Activated CD4-positive, alpha-beta memory T cell treated with anti-CD3 and anti-CD28 coated beads for 36 hours (primary cell): ENCODE data around the gene LSM2. TPM values are rescaled to one million over a fixed set of nuclear protein-coding genes. Genes with fewer than 3 reads are reported as not detected.
"Not testable (repeated sequence)": the region's sequence is repeated elsewhere in the genome, so short reads cannot be mapped to it uniquely, and the experiment has no call there.

Experiments used
- CTCF ChIA-PET: fragments of 350-600 bp; sonication (Branson Sonifier 250); formaldehyde crosslinking; loops from one replicate; lab custom pipeline; 2021; ENCODE audit warnings: antibody characterized with exemption, inconsistent platforms; lab: Charles Lee
- POLR2A ChIA-PET: fragments of 350-600 bp; sonication (Branson Sonifier 250); formaldehyde crosslinking; loops from one replicate; lab custom pipeline; 2021; ENCODE audit warnings: antibody characterized with exemption; lab: Charles Lee
- DNase-seq: peaks from one replicate; pipeline ENCODE4 v3.0.0-alpha.2; 2020
- H3K27ac Mint-ChIP-seq: one replicate; pipeline ENCODE4 v1.8.0; 2021; ENCODE audit warnings: mixed read lengths
- H3K27me3 Mint-ChIP-seq: one replicate; pipeline ENCODE4 v1.8.0; 2021; ENCODE audit warnings: mixed read lengths
- H3K36me3 Mint-ChIP-seq: one replicate; pipeline ENCODE4 v1.8.0; 2021; ENCODE audit warnings: mixed read lengths
- H3K4me1 Mint-ChIP-seq: one replicate; pipeline ENCODE4 v1.8.0; 2021; ENCODE audit warnings: low read depth, mixed read lengths
- H3K4me3 Mint-ChIP-seq: one replicate; pipeline ENCODE4 v1.8.0; 2021; ENCODE audit warnings: mild to moderate bottlenecking, mixed read lengths
- H3K9me3 Mint-ChIP-seq: one replicate; pipeline ENCODE4 v1.8.0; 2021; ENCODE audit warnings: mixed read lengths
- intact Hi-C: fragments of 100-400 bp; cut with micrococcal nuclease; formaldehyde crosslinking; loops from one replicate; pipeline ENCODE4 v1.15.1; 2023
- total RNA-seq, 2 experiments: library from RNA; stranded (reverse); gene quantifications; one replicate each; pipeline ENCODE4 v1.2.3, GENCODE V29; 2021

Gene LSM2
- total RNA-seq, 2 experiments from 2014 or later, result 142 to 143 TPM

- CTCF ChIA-PET, result interaction anchor here (0.7 to 2.8 kb wide), 17 partner anchors 10 to 67 kb away, joined by 3 to 30 read pairs (median 5); partner anchors contain the start of genes CLIC1, HSPA1A, HSPA1L and LSM2
- intact Hi-C loops, result loop anchor here (1.0 to 2.0 kb wide), 4 partner anchors 11 to 31 kb away; partner anchors contain the start of genes HSPA1B, LSM2 and VWA7
These were observed 11.0 kb downstream of the LSM2 start, which contains the start of gene VARS1 for GRCh38 chr6:31795616-31796298. VARS1 (minus strand) TSS chr6:31795752; CDS start chr6:31795217, 535 bp downstream.

GRCh38 chr6:31794866-31795615 lies 11.7 kb downstream of the LSM2 start:
- CTCF ChIA-PET, result interaction anchor here (0.7 to 2.8 kb wide), 13 partner anchors 9 to 68 kb away, joined by 3 to 30 read pairs (median 5); partner anchors contain the start of genes HSPA1A, HSPA1L, LSM2 and MSH5
- Mint-ChIP-seq H3K36me3 (peaks cover 22% of the 10 kb centered on the region), H3K9me3 (no peaks in the 10 kb centered on the region), H3K27me3 (no peaks in the 10 kb centered on the region), H3K4me3 (peak overlapping the region; percentile 98), H3K27ac (peak overlapping the region; percentile 91), H3K4me1 (peaks cover 42% of the 10 kb centered on the region)
- DNase-seq, result no peak
- intact Hi-C loops, result loop anchor here (2.0 kb wide), 2 partner anchors 18 to 32 kb away; partner anchors contain the start of genes HSPA1B and VWA7
- POLR2A ChIA-PET, result interaction anchor here (0.8 to 2.5 kb wide), 10 partner anchors 8 to 55 kb away, joined by 3 to 21 read pairs (median 4); partner anchors contain the start of genes HSPA1A, HSPA1B, HSPA1L and LSM2

More at GRCh38 chr6:31795616-31796298, 11.0 kb downstream of the LSM2 start, which contains the start of gene VARS1:
- H3K36me3 Mint-ChIP-seq, result peaks cover 19% of the 10 kb centered on the region
- no peaks in the 10 kb centered on the region for H3K9me3 Mint-ChIP-seq
- DNase-seq, result peak; percentile 91
- H3K27me3 Mint-ChIP-seq, result no peaks in the 10 kb centered on the region
- POLR2A ChIA-PET, result interaction anchor here (0.5 to 2.5 kb wide), 12 partner anchors 9 to 132 kb away, joined by 3 to 21 read pairs (median 4); partner anchors contain the start of genes HSPA1A, HSPA1B, HSPA1L and LSM2
- peak within 1 kb of the TSS; percentile 91 for H3K27ac Mint-ChIP-seq
- H3K4me1 Mint-ChIP-seq, result peaks cover 39% of the 10 kb centered on the region
- peak within 1 kb of the TSS; percentile 98 for H3K4me3 Mint-ChIP-seq

- Mint-ChIP-seq H3K4me3 (peak overlapping the region; percentile 98), H3K4me1 (peaks cover 45% of the 10 kb centered on the region), H3K27ac (peak overlapping the region; percentile 84), H3K27me3 (no peaks in the 10 kb centered on the region), H3K9me3 (no peaks in the 10 kb centered on the region), H3K36me3 (peaks cover 25% of the 10 kb centered on the region)
- intact Hi-C loops, result loop anchor here (2.0 kb wide), 2 partner anchors 18 to 32 kb away; partner anchors contain the start of genes HSPA1B and VWA7
- POLR2A ChIA-PET, result interaction anchor here (1.0 to 2.5 kb wide), 7 partner anchors 8 to 54 kb away, joined by 3 to 21 read pairs (median 3); partner anchors contain the start of genes LSM2, MSH5 and VWA7
- CTCF ChIA-PET, result interaction anchor here (0.7 to 2.8 kb wide), 5 partner anchors 10 to 69 kb away, joined by 4 to 16 read pairs (median 5); partner anchors contain the start of genes MSH5 and NEU1
- no peak for DNase-seq
These were observed 12.4 kb downstream of the LSM2 start for GRCh38 chr6:31794294-31794865.

- intact Hi-C loops, result loop anchor here (2.0 kb wide), 2 partner anchors 17 to 33 kb away; partner anchors contain the start of genes HSPA1B and VWA7
- peak overlapping the region; percentile 84 for H3K27ac Mint-ChIP-seq
- peaks cover 46% of the 10 kb centered on the region for H3K4me1 Mint-ChIP-seq
- H3K36me3 Mint-ChIP-seq, result peaks cover 28% of the 10 kb centered on the region
- H3K27me3 Mint-ChIP-seq, POLR2A ChIA-PET, CTCF ChIA-PET, H3K9me3 Mint-ChIP-seq, DNase-seq: not testable (repeated sequence)
- peak overlapping the region; percentile 98 for H3K4me3 Mint-ChIP-seq
These were observed 12.9 kb downstream of the LSM2 start for GRCh38 chr6:31793927-31794245.

GRCh38 chr6:31792761-31793171 lies 14.0 kb downstream of the LSM2 start:
- intact Hi-C loops, result no loop called here
- DNase-seq, result peak; percentile 40
- ChIA-PET CTCF (interaction anchor here (0.7 to 0.8 kb wide), 2 partner anchors 28 to 34 kb away, joined by 3 read pairs; no protein-coding TSS in a partner anchor), POLR2A (no interaction called here)
- H3K4me3 Mint-ChIP-seq, result no peak overlapping the region
- H3K36me3 Mint-ChIP-seq, result peaks cover 29% of the 10 kb centered on the region
- no peaks in the 10 kb centered on the region for H3K27me3 Mint-ChIP-seq
- peaks cover 40% of the 10 kb centered on the region for H3K4me1 Mint-ChIP-seq
- H3K27ac Mint-ChIP-seq, result peak overlapping the region; percentile 10
- no peaks in the 10 kb centered on the region for H3K9me3 Mint-ChIP-seq

- Mint-ChIP-seq H3K27ac (no peak overlapping the region), H3K36me3 (peaks cover 25% of the 10 kb centered on the region), H3K4me3 (no peak overlapping the region), H3K4me1 (peaks cover 32% of the 10 kb centered on the region), H3K27me3 (no peaks in the 10 kb centered on the region), H3K9me3 (no peaks in the 10 kb centered on the region)
- ChIA-PET POLR2A (no interaction called here), CTCF (interaction anchor here (0.6 to 2.0 kb wide), 8 partner anchors 8 to 74 kb away, joined by 3 to 14 read pairs (median 8); partner anchors contain the start of genes LSM2, MSH5 and VWA7)
- intact Hi-C loops, result no loop called here
- DNase-seq, result no peak
These were observed 14.7 kb downstream of the LSM2 start for GRCh38 chr6:31792090-31792374.

- DNase-seq, result peak; percentile 50
- H3K4me1 Mint-ChIP-seq, result peaks cover 31% of the 10 kb centered on the region
- intact Hi-C loops, result no loop called here
- CTCF ChIA-PET, result interaction anchor here (0.6 to 2.6 kb wide), 17 partner anchors 8 to 250 kb away, joined by 3 to 18 read pairs (median 6); partner anchors contain the start of genes CLIC1, HSPA1B, LSM2 and MSH5
- no peaks in the 10 kb centered on the region for H3K9me3 Mint-ChIP-seq
- no peaks in the 10 kb centered on the region for H3K27me3 Mint-ChIP-seq
- H3K27ac Mint-ChIP-seq, result peak overlapping the region; percentile 55
- no peak overlapping the region for H3K4me3 Mint-ChIP-seq
- POLR2A ChIA-PET, result interaction anchor here (1.0 to 1.3 kb wide), 2 partner anchors 42 to 116 kb away, joined by 3 to 5 read pairs; no protein-coding TSS in a partner anchor
- H3K36me3 Mint-ChIP-seq, result peaks cover 28% of the 10 kb centered on the region
These were observed 15.3 kb downstream of the LSM2 start for GRCh38 chr6:31791324-31792089.

GRCh38 chr6:31785475-31785874 lies 21.3 kb downstream of the LSM2 start:
- intact Hi-C loops, result no loop called here
- ChIA-PET POLR2A (interaction anchor here (0.9 kb wide), 1 partner anchor 101 kb away, joined by 3 read pairs; no protein-coding TSS in a partner anchor), CTCF (interaction anchor here (0.6 to 1.8 kb wide), 3 partner anchors 10 to 17 kb away, joined by 3 to 8 read pairs (median 5); partner anchors contain the start of gene VARS1)
- H3K4me3 Mint-ChIP-seq, result no peak overlapping the region
- H3K9me3 Mint-ChIP-seq, result no peaks in the 10 kb centered on the region
- H3K27me3 Mint-ChIP-seq, result no peaks in the 10 kb centered on the region
- peaks cover 43% of the 10 kb centered on the region for H3K36me3 Mint-ChIP-seq
- peaks cover 6% of the 10 kb centered on the region for H3K4me1 Mint-ChIP-seq
- no peak overlapping the region for H3K27ac Mint-ChIP-seq
- no peak for DNase-seq

- Mint-ChIP-seq H3K36me3 (peaks cover 42% of the 10 kb centered on the region), H3K27ac (no peak overlapping the region)
- intact Hi-C loops, result no loop called here
These were observed 22.5 kb downstream of the LSM2 start for GRCh38 chr6:31784098-31784925.

More at GRCh38 chr6:31784098-31784925, 22.5 kb downstream of the LSM2 start:
- H3K4me1 Mint-ChIP-seq, result peaks cover 3% of the 10 kb centered on the region
- no peak overlapping the region for H3K4me3 Mint-ChIP-seq
- no peaks in the 10 kb centered on the region for H3K9me3 Mint-ChIP-seq
- CTCF ChIA-PET, result interaction anchor here (1.7 kb wide), 1 partner anchor 11 kb away, joined by 5 read pairs; the partner anchor contains the start of gene VARS1
- DNase-seq, result no peak
- H3K27me3 Mint-ChIP-seq, result no peaks in the 10 kb centered on the region
- POLR2A ChIA-PET, result interaction anchor here (0.7 to 1.1 kb wide), 3 partner anchors 14 to 94 kb away, joined by 3 read pairs; no protein-coding TSS in a partner anchor
